ENCODE measurements around the gene LDAH.
"Not testable (repeated sequence)": the region's sequence is repeated elsewhere in the genome, so short reads cannot be mapped to it uniquely, and the experiment has no call there.

The LDAH gene

DNA sequence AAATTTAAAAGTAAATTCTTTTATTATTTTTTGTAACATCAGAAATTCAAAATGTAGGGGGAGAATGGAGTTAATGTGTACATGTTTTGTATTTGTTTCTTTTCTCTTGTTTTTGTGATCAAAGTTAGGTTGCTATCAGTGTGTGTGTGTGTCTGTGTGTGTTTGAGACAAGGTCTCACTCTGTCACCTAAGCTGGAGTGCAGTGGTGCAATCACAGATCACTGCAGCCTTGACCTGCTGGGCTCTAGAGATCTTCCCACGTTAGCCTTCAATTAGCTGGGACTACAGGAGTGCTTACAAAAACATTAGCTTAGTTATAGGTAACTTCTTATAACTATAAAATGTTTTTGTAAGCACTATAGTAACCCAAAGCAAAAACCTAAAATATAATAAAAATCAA, 105.3 kb downstream of the LDAH start:
- DNase-seq = no peak

- DNase-seq = not testable (repeated sequence)
Observed at GRCh38 chr2:20716164-20716563, 106.7 kb downstream of the LDAH start.

- DNase-seq = not testable (repeated sequence)
Observed at GRCh38 chr2:20714412-20714811, 108.5 kb downstream of the LDAH start.

DNA sequence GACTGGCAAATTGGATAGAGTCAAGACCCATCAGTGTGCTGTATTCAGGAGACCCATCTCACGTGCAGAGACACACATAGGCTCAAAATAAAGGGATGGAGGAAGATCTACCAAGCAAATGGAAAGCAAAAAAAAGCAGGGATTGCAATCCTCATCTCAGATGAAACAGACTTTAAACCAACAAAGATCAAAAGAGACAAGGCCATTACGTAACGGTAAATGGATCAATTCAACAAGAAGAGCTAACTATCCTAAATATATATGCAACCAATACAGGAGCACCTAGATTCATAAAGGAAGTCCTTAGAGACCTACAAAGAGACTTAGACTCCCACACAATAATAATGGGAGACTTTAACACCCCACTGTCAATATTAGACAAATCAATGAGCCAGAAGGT, 109.3 kb downstream of the LDAH start:
- not testable (repeated sequence) for DNase-seq

GRCh38 chr2:20711641-20712040, 111.3 kb downstream of the LDAH start:
- DNase-seq = not testable (repeated sequence)

GRCh38 chr2:20707601-20708000, 115.3 kb downstream of the LDAH start:
- DNase-seq = no peak

DNA sequence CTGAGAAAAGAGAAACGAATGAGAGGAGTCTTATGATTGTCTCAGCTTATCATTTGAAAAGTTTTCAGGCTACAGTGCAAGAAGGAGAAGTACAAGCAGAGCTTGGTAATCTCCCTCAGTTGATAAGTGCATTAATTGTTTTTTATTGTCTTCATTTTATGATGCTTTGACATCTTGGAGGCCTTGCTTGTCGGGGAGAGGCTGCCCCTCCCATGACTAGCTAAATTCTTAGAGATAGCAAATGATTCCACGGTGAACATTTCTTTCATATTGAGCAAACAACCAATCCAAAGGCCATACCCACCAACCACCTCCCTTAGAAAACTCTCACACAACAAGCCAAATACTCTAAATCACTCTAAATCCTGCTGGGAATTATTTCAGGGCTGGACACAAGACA, 116.1 kb downstream of the LDAH start:
- no peak for DNase-seq

- no peak for DNase-seq
Observed at GRCh38 chr2:20706217-20706616, 116.7 kb downstream of the LDAH start.

DNA sequence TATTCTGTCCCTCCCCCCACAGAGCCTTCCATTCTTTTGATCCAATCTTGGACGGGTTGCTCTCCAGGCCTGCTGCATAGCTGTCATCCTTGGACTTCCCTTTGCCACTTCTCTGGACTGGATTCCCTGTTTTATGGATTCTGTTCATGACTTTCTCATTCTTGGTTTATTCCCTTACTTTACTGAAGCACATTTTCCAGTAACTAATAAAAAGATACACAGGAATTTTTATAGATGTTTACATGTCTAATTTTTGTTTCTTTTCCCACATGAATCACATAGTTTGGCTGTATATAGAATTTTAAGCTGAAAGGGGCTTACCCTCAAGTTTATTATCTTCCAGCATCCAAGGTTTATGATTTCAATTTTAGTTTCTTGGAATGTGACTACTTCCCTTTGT, 118.0 kb downstream of the LDAH start:
- no peak for DNase-seq

DNA sequence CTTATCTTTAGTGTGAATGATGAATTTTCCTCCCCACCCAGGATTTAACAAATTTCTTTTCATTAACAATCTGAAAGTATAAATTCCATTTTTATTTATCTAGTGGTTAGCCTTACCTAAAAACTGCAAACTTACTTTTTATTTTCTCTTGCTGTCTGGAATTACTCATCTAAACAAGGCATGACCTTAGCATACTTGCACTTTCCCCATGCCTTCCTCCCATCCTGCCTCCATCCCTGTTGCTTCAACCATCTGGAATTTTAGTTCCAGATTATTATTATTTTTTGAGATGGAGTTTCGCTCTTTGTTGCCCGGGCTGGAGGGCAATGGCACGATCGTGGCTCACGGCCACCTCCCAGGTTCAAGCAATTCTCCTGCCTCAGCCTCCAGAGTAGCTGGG, 120.3 kb downstream of the LDAH start:
- DNase-seq = no peak

DNA sequence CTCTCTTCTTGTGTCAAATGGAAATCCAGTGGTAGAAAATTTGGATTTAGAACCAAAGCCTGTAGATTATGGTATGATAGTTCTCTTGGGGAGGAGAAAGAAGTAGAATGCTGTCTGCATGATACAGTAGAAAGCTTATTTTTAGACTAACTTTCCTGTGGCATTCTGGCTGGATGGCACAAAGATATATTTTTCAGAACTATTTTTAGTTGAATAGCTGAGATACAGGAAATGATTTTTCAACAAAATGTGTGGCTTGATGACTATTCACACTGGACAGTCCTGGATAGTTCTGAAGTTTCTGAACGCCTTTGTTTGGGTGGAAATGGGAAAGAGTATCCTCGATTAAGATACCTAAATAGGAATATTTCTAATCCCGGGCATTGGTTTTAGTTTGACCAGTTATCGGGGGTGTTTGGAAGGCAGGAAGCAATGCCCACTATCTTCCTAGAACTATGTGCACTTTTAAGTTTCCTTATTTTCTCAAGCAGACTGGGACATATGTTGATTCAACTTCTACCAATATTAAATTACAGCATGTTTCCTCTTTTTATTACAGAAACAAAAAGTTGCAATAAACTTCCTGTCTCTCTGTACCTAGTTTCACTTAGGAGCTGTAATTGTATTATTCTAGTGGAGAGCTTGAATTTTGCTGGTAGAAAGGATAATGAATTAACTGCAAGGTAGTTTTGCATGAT, 123.8 kb downstream of the LDAH start:
- DNase-seq = no peak

- DNase-seq = no peak
Observed at GRCh38 chr2:20697322-20697934, 125.5 kb downstream of the LDAH start.

DNA sequence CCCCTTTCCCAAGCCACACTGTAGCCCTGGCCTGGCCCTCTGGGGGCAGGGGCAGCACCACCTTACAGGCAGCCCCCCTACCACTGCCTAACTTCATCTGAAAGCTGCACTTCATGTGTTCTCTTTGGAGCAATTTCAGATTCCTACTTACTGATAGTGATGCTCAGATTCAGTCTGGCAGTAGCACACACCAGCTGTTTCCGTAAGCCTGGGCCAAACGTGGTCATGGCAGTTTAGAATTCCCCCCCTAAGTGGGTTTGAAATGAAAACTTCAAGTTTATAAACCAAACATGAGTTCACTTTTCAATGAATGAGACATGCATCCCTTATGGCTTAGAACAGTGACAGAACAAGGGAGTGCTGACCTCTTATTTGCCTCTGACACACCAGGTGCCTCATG, 126.5 kb downstream of the LDAH start:
- no peak for DNase-seq

GRCh38 chr2:20693317-20693716, 129.6 kb downstream of the LDAH start:
- no peak for DNase-seq

DNA sequence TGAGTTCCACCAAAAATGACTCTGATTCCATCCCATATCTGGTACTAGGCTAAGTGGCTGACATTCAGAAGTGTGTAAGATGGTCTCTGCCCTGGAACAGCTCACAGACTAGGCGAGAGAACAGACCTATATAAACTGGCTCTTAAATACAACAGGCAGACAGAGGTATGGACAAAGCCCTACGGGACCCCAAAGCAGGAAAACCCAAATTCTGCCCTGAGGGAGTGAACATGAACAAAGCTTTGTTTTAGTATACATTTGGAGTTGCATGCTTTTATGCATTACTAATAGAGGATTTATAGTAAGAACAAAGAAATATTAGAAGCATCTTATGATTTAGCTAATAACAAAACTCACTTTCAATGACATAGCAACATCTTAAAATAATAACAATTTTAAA, 130.8 kb downstream of the LDAH start:
- no peak for DNase-seq

- DNase-seq = no peak
Observed at GRCh38 chr2:20691076-20691734, 131.7 kb downstream of the LDAH start.

DNA sequence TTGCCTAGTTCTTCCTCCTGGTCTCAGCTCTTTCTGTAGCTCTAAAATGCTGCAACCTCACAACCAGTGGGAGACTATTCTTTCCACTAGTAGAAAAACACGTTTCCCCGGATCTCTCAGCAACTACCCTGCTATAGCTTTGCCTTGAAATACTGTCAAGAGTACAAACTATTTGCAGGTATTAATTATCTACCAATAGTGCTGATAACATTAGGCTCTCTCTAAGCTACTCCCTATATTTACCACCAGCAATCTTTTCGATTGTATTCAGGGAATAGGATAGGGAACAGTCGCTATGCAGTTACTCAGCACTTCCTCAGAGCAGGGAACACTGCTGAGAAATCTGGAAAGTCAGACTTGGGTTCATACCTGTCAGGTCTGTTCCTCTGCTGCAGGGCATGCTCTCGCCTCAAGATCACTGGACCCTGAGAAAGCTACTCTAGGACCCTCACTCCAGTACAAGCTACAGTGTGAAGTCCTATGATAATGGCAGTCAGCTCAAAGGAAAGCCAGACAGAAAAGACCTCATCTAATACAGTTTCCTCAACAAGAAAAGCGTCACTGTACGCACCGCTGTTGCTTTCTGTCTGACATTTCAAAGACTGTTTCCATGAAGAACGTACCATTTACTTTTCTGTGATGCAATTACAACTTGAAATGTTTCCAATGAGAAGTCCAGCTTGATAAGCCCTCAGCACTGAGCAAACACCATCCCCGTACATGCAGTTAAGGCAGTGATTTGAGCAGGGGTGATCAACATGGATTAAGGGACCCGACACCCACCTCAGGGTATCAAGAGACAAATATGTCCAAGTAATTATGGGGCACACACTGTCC, 133.3 kb downstream of the LDAH start:
- DNase-seq = no peak

GRCh38 chr2:20687260-20687832, 135.6 kb downstream of the LDAH start:
- DNase-seq = no peak

DNA sequence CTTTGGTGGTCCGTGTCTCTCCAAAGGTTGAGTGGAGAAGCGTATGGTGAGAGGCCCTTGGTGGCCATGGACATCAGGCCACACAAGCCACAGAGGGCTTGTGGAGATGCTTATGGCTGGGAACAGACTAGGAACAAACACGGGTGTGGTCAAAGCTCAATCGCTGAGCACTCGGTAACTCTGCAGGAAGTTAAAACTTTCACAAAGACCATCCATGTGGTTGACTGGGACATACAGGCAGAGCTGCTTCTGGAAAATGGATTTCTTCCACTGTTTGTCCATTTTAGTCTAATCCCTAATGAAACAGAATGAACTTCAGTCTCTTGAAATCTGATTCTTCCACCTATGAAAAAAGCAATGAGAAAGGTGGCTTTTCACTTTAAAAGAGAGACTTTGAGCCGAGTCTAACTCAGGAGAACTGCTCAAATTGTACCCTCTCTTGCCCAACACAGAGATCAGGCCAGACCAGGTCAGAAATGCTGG, 138.3 kb downstream of the LDAH start:
- no peak for DNase-seq

DNA sequence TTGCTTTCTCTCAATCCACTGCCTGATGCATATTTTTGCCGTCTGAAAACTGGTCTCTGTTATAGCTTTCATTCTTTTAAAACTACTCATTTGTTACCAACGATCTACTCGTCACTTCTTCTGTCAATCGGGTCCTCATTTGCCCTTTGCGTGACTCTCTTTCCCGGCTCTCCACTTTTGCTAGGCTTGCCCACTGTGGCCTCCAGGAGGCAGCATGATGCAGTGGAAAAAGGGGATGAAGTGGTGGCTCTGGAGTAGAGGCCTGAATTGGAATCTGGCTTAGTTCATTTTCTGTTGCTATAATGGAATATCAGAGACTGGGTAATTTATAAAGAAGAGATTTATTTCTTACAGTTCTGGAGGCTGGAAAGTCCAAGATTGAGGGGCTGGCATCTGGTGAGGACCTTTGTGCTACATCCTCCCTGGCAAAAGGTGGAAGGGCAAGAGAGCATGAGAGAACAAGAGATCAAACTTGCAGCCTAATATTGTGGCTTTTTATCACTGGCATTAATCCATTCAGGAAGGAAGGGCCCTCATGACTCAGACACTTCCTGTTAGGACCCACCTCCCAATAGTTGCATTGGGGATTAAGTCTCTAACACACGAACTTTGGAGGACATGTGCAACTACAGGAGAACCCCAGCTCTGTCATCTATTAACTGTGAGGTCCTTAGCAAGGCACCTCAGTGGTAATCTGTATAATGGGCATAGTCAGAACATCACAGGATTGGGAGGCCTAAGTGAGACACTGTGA, 140.6 kb downstream of the LDAH start:
- DNase-seq = no peak

DNA sequence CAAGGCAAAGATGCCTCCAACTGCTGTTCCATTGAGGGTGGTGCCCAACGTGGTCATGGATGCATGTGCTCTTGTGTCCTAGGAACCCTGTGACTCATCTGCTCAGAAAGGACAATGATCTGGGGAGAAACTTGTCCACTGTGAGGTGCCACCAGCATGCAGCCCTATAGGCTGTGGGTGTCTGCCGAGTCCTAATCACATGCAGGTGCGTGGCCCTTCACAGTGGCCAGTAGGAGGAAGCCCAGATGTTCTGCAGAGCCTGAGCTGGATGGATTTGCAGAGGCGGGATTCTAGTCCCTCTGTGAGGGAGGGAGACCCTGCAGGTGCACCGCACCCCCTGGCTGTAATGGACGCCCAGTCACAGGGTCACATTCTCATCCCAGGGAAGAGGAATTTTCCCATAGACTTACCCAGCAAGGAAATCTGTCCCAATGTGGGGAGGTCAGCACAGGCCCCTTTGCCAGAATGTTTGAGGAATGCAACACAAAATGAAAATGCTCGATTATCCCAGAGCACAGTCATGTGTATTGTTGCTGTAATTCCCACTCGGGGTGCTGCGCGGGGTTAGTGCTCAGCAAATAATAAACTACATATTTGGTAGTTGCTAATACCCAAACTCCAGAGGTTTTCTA, 142.0 kb downstream of the LDAH start:
- DNase-seq = no peak

DNA sequence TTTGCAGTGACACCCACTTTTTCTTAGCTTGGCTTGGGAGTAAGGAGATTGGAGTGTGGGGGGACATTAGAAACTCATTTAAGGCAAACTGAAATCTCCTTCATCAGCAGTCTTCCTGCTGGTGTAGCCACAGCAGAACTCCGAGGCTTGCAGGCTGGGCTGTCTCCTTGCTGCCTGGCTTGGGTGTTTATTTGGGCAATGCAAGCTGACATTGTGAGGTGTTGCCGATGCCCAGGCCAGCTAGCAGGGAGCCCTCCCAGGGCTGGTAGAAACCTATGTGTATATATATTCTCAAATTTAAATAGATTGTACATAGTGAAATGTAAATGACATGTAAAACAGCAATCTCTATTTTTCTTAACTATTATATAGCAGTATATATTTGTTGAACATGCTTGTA, 144.1 kb downstream of the LDAH start:
- DNase-seq = no peak

All from 8988T (cell line).